ENCODE measurements around the gene EZH1. TPM values are rescaled to one million over a fixed set of nuclear protein-coding genes. Genes with fewer than 3 reads are reported as not detected.

Gene EZH1
- total and polyA plus RNA-seq, 2 donors, result 18.5 to 38.8 TPM

- no peaks in the 10 kb centered on the region for H3K9me3 ChIP-seq (ENCODE audit: control insufficient read depth in 2 of 2, insufficient read depth in 1 of 2, low read length in 1 of 2)
- no peaks in the 10 kb centered on the region for H3K36me3 ChIP-seq (ENCODE audit: control insufficient read depth in 2 of 2, insufficient read depth in 2 of 2, low read length in 1 of 2)
- no peak within 1 kb of the TSS for H3K27ac ChIP-seq (ENCODE audit: low read depth in 1 of 2, low read length in 1 of 2)
- peak in 2 of 9 donors; percentile 23 to 29 for DNase-seq (ENCODE audit: low read depth in 6 of 9, low spot score in 9 of 9)
- H3K27me3 ChIP-seq (ENCODE audit: control insufficient read depth in 2 of 2, insufficient read depth in 1 of 2, low read length in 1 of 2), result peaks cover 40 to 68% of the 10 kb centered on the region in 2 donors
- WGBS, result 5% methylated on average over 90 of the region's 92 CpGs
- peaks cover 3 to 13% of the 10 kb centered on the region in 2 donors for H3K4me1 ChIP-seq (ENCODE audit: control insufficient read depth in 2 of 2, insufficient read depth in 2 of 2, low read length in 2 of 2)
- peak within 1 kb of the TSS; percentile 29 to 47 for H3K4me3 ChIP-seq (ENCODE audit: low read length in 2 of 2)
These were observed 16.1 kb upstream of the EZH1 start, which contains the start of gene RAMP2 for GRCh38 chr17:42760652-42761581. Gene RAMP2 (plus strand): TSS chr17:42761227. CDS start chr17:42761262, 35 bp downstream.

GRCh38 chr17:42759982-42760651 is 15.3 kb upstream of the EZH1 start:
- H3K27me3 ChIP-seq (ENCODE audit: control insufficient read depth in 2 of 2, insufficient read depth in 1 of 2, low read length in 1 of 2), result peaks cover 40 to 72% of the 10 kb centered on the region in 2 donors
- DNase-seq (ENCODE audit: low read depth in 6 of 9, low spot score in 9 of 9), result no peak
- H3K9me3 ChIP-seq (ENCODE audit: control insufficient read depth in 2 of 2, insufficient read depth in 1 of 2, low read length in 1 of 2), result no peaks in the 10 kb centered on the region
- peak overlapping the region in 1 of 2 donors; percentile 29 for H3K4me3 ChIP-seq (ENCODE audit: low read length in 2 of 2)
- 78% methylated on average over 11 of the region's 11 CpGs for WGBS
- H3K27ac ChIP-seq (ENCODE audit: low read depth in 1 of 2, low read length in 1 of 2), result no peak overlapping the region
- no peaks in the 10 kb centered on the region for H3K36me3 ChIP-seq (ENCODE audit: control insufficient read depth in 2 of 2, insufficient read depth in 2 of 2, low read length in 1 of 2)
- peaks cover 3 to 13% of the 10 kb centered on the region in 2 donors for H3K4me1 ChIP-seq (ENCODE audit: control insufficient read depth in 2 of 2, insufficient read depth in 2 of 2, low read length in 2 of 2)

- H3K4me1 ChIP-seq (ENCODE audit: control insufficient read depth in 2 of 2, insufficient read depth in 2 of 2, low read length in 2 of 2), result no peaks in the 10 kb centered on the region
- H3K27ac ChIP-seq (ENCODE audit: low read depth in 1 of 2, low read length in 1 of 2), result no peak overlapping the region
- H3K27me3 ChIP-seq (ENCODE audit: control insufficient read depth in 2 of 2, insufficient read depth in 1 of 2, low read length in 1 of 2), result peaks cover 8 to 48% of the 10 kb centered on the region in 2 donors
- no peak for DNase-seq (ENCODE audit: low read depth in 6 of 9, low spot score in 9 of 9)
- H3K4me3 ChIP-seq (ENCODE audit: low read length in 2 of 2), result no peak overlapping the region
- no peaks in the 10 kb centered on the region for H3K9me3 ChIP-seq (ENCODE audit: control insufficient read depth in 2 of 2, insufficient read depth in 1 of 2, low read length in 1 of 2)
- no peaks in the 10 kb centered on the region for H3K36me3 ChIP-seq (ENCODE audit: control insufficient read depth in 2 of 2, insufficient read depth in 2 of 2, low read length in 1 of 2)
- 91% methylated on average over 3 of the region's 3 CpGs for WGBS
These were observed 9.9 kb upstream of the EZH1 start for GRCh38 chr17:42754782-42755181.

- DNase-seq (ENCODE audit: low read depth in 6 of 9, low spot score in 9 of 9), result no peak
- H3K4me1 ChIP-seq (ENCODE audit: control insufficient read depth in 2 of 2, insufficient read depth in 2 of 2, low read length in 2 of 2), result no peaks in the 10 kb centered on the region
- no peak overlapping the region for H3K27ac ChIP-seq (ENCODE audit: low read depth in 1 of 2, low read length in 1 of 2)
- 97% methylated on average over 7 of the region's 7 CpGs for WGBS
- H3K9me3 ChIP-seq (ENCODE audit: control insufficient read depth in 2 of 2, insufficient read depth in 1 of 2, low read length in 1 of 2), result no peaks in the 10 kb centered on the region
- H3K4me3 ChIP-seq (ENCODE audit: low read length in 2 of 2), result no peak overlapping the region
- peaks cover 4 to 34% of the 10 kb centered on the region in 2 donors for H3K27me3 ChIP-seq (ENCODE audit: control insufficient read depth in 2 of 2, insufficient read depth in 1 of 2, low read length in 1 of 2)
- no peaks in the 10 kb centered on the region for H3K36me3 ChIP-seq (ENCODE audit: control insufficient read depth in 2 of 2, insufficient read depth in 2 of 2, low read length in 1 of 2)
These were observed 6.8 kb upstream of the EZH1 start for GRCh38 chr17:42751628-42752027.

GRCh38 chr17:42750739-42751344 is 6.0 kb upstream of the EZH1 start:
- H3K27ac ChIP-seq (ENCODE audit: low read depth in 1 of 2, low read length in 1 of 2), result no peak overlapping the region
- 9% methylated on average over 3 of the region's 3 CpGs for WGBS

GRCh38 chr17:42748908-42749798 is 4.3 kb upstream of the EZH1 start:
- peaks cover 0 to 4% of the 10 kb centered on the region in 2 donors for H3K9me3 ChIP-seq (ENCODE audit: control insufficient read depth in 2 of 2, insufficient read depth in 1 of 2, low read length in 1 of 2)
- peaks cover 4 to 31% of the 10 kb centered on the region in 2 donors for H3K27me3 ChIP-seq (ENCODE audit: control insufficient read depth in 2 of 2, insufficient read depth in 1 of 2, low read length in 1 of 2)
- WGBS, result 93% methylated on average over 11 of the region's 11 CpGs
- H3K4me3 ChIP-seq (ENCODE audit: low read length in 2 of 2), result no peak overlapping the region
- H3K4me1 ChIP-seq (ENCODE audit: control insufficient read depth in 2 of 2, insufficient read depth in 2 of 2, low read length in 2 of 2), result peaks cover under 1 to 7% of the 10 kb centered on the region in 2 donors
- no peaks in the 10 kb centered on the region for H3K36me3 ChIP-seq (ENCODE audit: control insufficient read depth in 2 of 2, insufficient read depth in 2 of 2, low read length in 1 of 2)
- H3K27ac ChIP-seq (ENCODE audit: low read depth in 1 of 2, low read length in 1 of 2), result peak overlapping the region in 1 of 2 donors; percentile 22
- DNase-seq (ENCODE audit: low read depth in 6 of 9, low spot score in 9 of 9), result no peak

More at GRCh38 chr17:42750739-42751344, 6.0 kb upstream of the EZH1 start:
- peaks cover 4 to 34% of the 10 kb centered on the region in 2 donors for H3K27me3 ChIP-seq (ENCODE audit: control insufficient read depth in 2 of 2, insufficient read depth in 1 of 2, low read length in 1 of 2)
- H3K36me3 ChIP-seq (ENCODE audit: control insufficient read depth in 2 of 2, insufficient read depth in 2 of 2, low read length in 1 of 2), result no peaks in the 10 kb centered on the region
- no peaks in the 10 kb centered on the region for H3K4me1 ChIP-seq (ENCODE audit: control insufficient read depth in 2 of 2, insufficient read depth in 2 of 2, low read length in 2 of 2)
- no peak overlapping the region for H3K4me3 ChIP-seq (ENCODE audit: low read length in 2 of 2)
- no peaks in the 10 kb centered on the region for H3K9me3 ChIP-seq (ENCODE audit: control insufficient read depth in 2 of 2, insufficient read depth in 1 of 2, low read length in 1 of 2)
- no peak for DNase-seq (ENCODE audit: low read depth in 6 of 9, low spot score in 9 of 9)

GRCh38 chr17:42748202-42748907 is 3.5 kb upstream of the EZH1 start:
- H3K4me3 ChIP-seq (ENCODE audit: low read length in 2 of 2), result no peak overlapping the region
- peaks cover 4 to 28% of the 10 kb centered on the region in 2 donors for H3K27me3 ChIP-seq (ENCODE audit: control insufficient read depth in 2 of 2, insufficient read depth in 1 of 2, low read length in 1 of 2)
- H3K9me3 ChIP-seq (ENCODE audit: control insufficient read depth in 2 of 2, insufficient read depth in 1 of 2, low read length in 1 of 2), result peaks cover 0 to 4% of the 10 kb centered on the region in 2 donors
- WGBS, result 90% methylated on average over 7 of the region's 7 CpGs
- no peak overlapping the region for H3K27ac ChIP-seq (ENCODE audit: low read depth in 1 of 2, low read length in 1 of 2)
- peaks cover 5 to 14% of the 10 kb centered on the region in 2 donors for H3K4me1 ChIP-seq (ENCODE audit: control insufficient read depth in 2 of 2, insufficient read depth in 2 of 2, low read length in 2 of 2)
- no peaks in the 10 kb centered on the region for H3K36me3 ChIP-seq (ENCODE audit: control insufficient read depth in 2 of 2, insufficient read depth in 2 of 2, low read length in 1 of 2)
- DNase-seq (ENCODE audit: low read depth in 6 of 9, low spot score in 9 of 9), result no peak
